HEK293T (cell line): ENCODE results near the gene ALG8.

Source experiments
- BHLHE40 ChIP-seq: fragments of 450-650 bp; IDR thresholded peaks from 2 replicates; pipeline ENCODE4 v1.6.1; 2016; ENCODE audit warnings: mild to moderate bottlenecking, moderate library complexity, borderline replicate concordance
- CTBP1 ChIP-seq: fragments of 450-650 bp; IDR thresholded peaks from 2 replicates; pipeline ENCODE4 v1.6.1; 2016; ENCODE audit warnings: borderline replicate concordance
- FOXA1 ChIP-seq: fragments of 450-650 bp; IDR thresholded peaks from 2 replicates; pipeline ENCODE4 v1.6.1; 2016; ENCODE audit warnings: mild to moderate bottlenecking
- FOXK2 ChIP-seq: fragments of 450-650 bp; IDR thresholded peaks from 2 replicates; pipeline ENCODE4 v1.6.1; 2016; ENCODE audit warnings: mild to moderate bottlenecking
- FOXM1 ChIP-seq: fragments of 450-650 bp; IDR thresholded peaks from 2 replicates; pipeline ENCODE4 v1.6.1; 2017; ENCODE audit warnings: mild to moderate bottlenecking, borderline replicate concordance
- HDGF ChIP-seq: fragments of 450-650 bp; IDR thresholded peaks from 2 replicates; pipeline ENCODE4 v1.6.1; 2017; ENCODE audit warnings: antibody characterized with exemption, borderline replicate concordance
- L3MBTL2 ChIP-seq: fragments of 450-650 bp; conservative IDR thresholded peaks from 2 replicates; pipeline ENCODE4 v1.6.1; 2016; ENCODE audit warnings: mild to moderate bottlenecking
- NFRKB ChIP-seq: fragments of 450-650 bp; IDR thresholded peaks from 2 replicates; pipeline ENCODE4 v1.6.1; 2016; ENCODE audit warnings: mild to moderate bottlenecking, moderate library complexity
- PKNOX1 ChIP-seq: fragments of 450-650 bp; IDR thresholded peaks from 2 replicates; pipeline ENCODE4 v1.6.1; 2016
- SP1 ChIP-seq: fragments of 450-650 bp; IDR thresholded peaks from 2 replicates; pipeline ENCODE4 v1.6.1; 2017
- SUZ12 ChIP-seq: fragments of 450-650 bp; IDR thresholded peaks from 2 replicates; pipeline ENCODE4 v1.6.1; 2016; ENCODE audit warnings: mild to moderate bottlenecking
- ZNF384 ChIP-seq: fragments of 450-650 bp; IDR thresholded peaks from 2 replicates; pipeline ENCODE4 v1.6.1; 2016

- TF ChIP-seq SUZ12: no peak
- TF ChIP-seq FOXM1: no peak
- TF ChIP-seq CTBP1: no peak
- no peak for TF ChIP-seq FOXK2
- TF ChIP-seq FOXA1: no peak
- no peak for TF ChIP-seq BHLHE40
- TF ChIP-seq HDGF: no peak
- TF ChIP-seq SP1: no peak
- no peak for TF ChIP-seq PKNOX1
- TF ChIP-seq NFRKB: no peak
- TF ChIP-seq L3MBTL2: no peak
- TF ChIP-seq ZNF384: no peak
These were observed 40.1 kb upstream of the ALG8 start for GRCh38 chr11:78179459-78180071.
